Heart left ventricle (tissue), 16 donors: ENCODE results near the gene NTRK2. TPM values are rescaled to one million over a fixed set of nuclear protein-coding genes. Genes with fewer than 3 reads are reported as not detected.

Experiments used
- ATAC-seq, 4 donors: fragments of 200-7000 bp; cut with Tn5 transposase; one replicate each; pipeline ENCODE4 v1.9.1; 2020 to 2022; ENCODE audit warnings: moderate library complexity in 4 of 4, mild to moderate bottlenecking in 3 of 4, moderate number of reproducible peaks in 1 of 4
- DNase-seq, 5 donors: peaks; one replicate each; pipeline ENCODE4 v3.0.0-alpha.2; 2020
- H3K27ac ChIP-seq, 12 donors: fragments of 200-600 bp; sonication (generic) in 4 of 12; one replicate each; pipeline versions ENCODE4 v1.5.0 to v1.8.0; 2016 to 2022; ENCODE audit warnings: mild to moderate bottlenecking in 2 of 12
- H3K27me3 ChIP-seq, 9 donors: fragments of 200-600 bp; sonication (generic) in 2 of 9; one replicate each; pipeline versions ENCODE4 v1.5.1 to v1.8.0; 2016 to 2022; ENCODE audit warnings: mild to moderate bottlenecking in 3 of 9
- H3K36me3 ChIP-seq, 9 donors: fragments of 200-600 bp; sonication (generic) in 2 of 9; one replicate each; pipeline versions ENCODE4 v1.5.0 to v1.8.0; 2018 to 2022; ENCODE audit warnings: mild to moderate bottlenecking in 2 of 9
- H3K4me1 ChIP-seq, 12 donors: fragments of 200-600 bp; sonication (generic) in 4 of 12; one replicate each; pipeline versions ENCODE4 v1.5.0 to v1.8.0; 2016 to 2022; ENCODE audit warnings: mild to moderate bottlenecking in 3 of 12
- H3K4me3 ChIP-seq, 12 donors: fragments of 200-600 bp; sonication (generic) in 4 of 12; one replicate each; pipeline versions ENCODE4 v1.5.0 to v1.8.0; 2017 to 2022; ENCODE audit warnings: mild to moderate bottlenecking in 9 of 12, moderate library complexity in 4 of 12
- H3K9me3 ChIP-seq, 12 donors: fragments of 200-600 bp; sonication (generic) in 4 of 12; one replicate each; pipeline versions ENCODE4 v1.5.0 to v1.8.0; 2016 to 2022; ENCODE audit warnings: mild to moderate bottlenecking in 1 of 12
- POLR2A ChIP-seq, 2 donors: fragments of 450-650 bp; IDR thresholded peaks; one replicate each; pipeline ENCODE4 v1.6.1; 2017; ENCODE audit warnings: antibody characterized with exemption in 2 of 2, mild to moderate bottlenecking in 2 of 2, moderate library complexity in 2 of 2
- WGBS, 4 donors: extraction: QIAGEN DNeasy Blood & Tissue Kit in 2 of 4; methylation state at CpG; one replicate each; pipeline versions ENCODE4 v1.1.5 to v1.1.7; 2013 to 2018; 5-methylcytosine and 5-hydroxymethylcytosine counted together
- intact Hi-C, 10 donors: fragments of 100-400 bp; cut with DNase I; formaldehyde crosslinking; loops; one replicate each; pipeline versions ENCODE4 v1.11.1 to v1.14.2; 2022
- polyA plus RNA-seq, 2 donors: library from polyadenylated mRNA; stranded (reverse); fragments of 200-250 nt; gene quantifications; one replicate each; pipeline ENCODE4 v1.2.3, GENCODE V29; 2013
- total RNA-seq, 9 donors: library from RNA; depleted of rRNA in 2 of 9; stranded (reverse); fragments of >200 nt in 2 of 9; fragmentation: NEBNext Ultra II Directional in 3 of 9; extraction: Animal tissue kit (Norgen Biotek cat#: 25700) in 3 of 9; gene quantifications; one replicate each; pipeline versions ENCODE4 v1.1.0 to v1.2.4, GENCODE V29; 2016 to 2023
- TF ChIP-seq, protein P1 (sequence below), 12 donors: fragments of 200-600 bp; sonication (generic) in 4 of 12; IDR thresholded peaks; one replicate each; pipeline versions ENCODE4 v1.5.0 to v1.8.0; 2018 to 2022; ENCODE audit warnings: antibody characterized with exemption in 12 of 12, mild to moderate bottlenecking in 5 of 12
- donor health status: ischemic (EF 13 %, LVEDD 7.1; RV severe dilation, severe dysfunction).
- donor health status: healthy with polysubstance abuse.
- donor health status: DM: no; HTN: yes; CAD: no.
- donor health status: DM: no; HTN: no; CAD: no.
- donor health status: ischemic (EF 25% LVEDD 6.9; RV normal size, moderate dysfunction).
- donor health status: ischemic (EF 25% LVEDD 5.7; RV mildly dilated, moderate dysfunction).
- donor health status: healthy.
- donor health status: DM: yes; HTN: yes; CAD: no.
- donor health status: ischemic (EF 35%, LVEDD 5.7; RV mildly dilated, moderate dysfunction).
- donor health status: nonischemic (EF 11% LVEDD 7.7; RV severe dilation, severe dysfunction).
- donor health status: DM: yes; HTN: yes; CAD: no.
- donor health status: PGD.
- donor health status: ischemic (EF 29% LVEDD 5.4; RV normal size, mild dysfunction).
- donor health status: nonischemic (EF 23%, LVEDD 6.1; RV moderate dilation, normal function).

The NTRK2 gene
- total and polyA plus RNA-seq, 11 donors: 0.86 to 16.0 (median 2.4) TPM

DNA sequence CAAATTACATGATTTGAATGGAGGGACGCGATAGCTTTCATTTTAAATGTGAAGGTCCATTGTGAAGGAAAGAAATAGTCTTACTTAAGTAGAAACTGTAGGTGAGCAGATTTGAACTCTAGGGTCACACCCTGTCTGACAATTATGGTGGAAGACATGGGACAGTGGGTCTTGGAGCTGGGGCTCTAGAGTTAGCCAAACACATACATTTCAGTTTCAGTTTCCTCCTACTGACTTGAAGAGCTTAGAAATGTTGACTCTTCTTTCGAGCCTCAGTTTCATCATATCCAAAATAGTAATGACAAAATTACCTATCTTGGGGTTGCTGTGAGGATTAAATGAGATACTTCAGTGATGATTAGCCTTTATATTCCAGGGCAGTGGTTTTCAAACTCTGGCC is 314.2 kb downstream of the NTRK2 start:
- Histone ChIP-seq H3K9me3 (no peaks in the 10 kb centered on the region), H3K4me1 (no peaks in the 10 kb centered on the region), H3K27me3 (peaks cover 0 to 5% (median 0%) of the 10 kb centered on the region in 9 donors), H3K36me3 (no peaks in the 10 kb centered on the region), H3K27ac (no peak overlapping the region), H3K4me3 (no peak overlapping the region)
- TF ChIP-seq, protein P1, sequence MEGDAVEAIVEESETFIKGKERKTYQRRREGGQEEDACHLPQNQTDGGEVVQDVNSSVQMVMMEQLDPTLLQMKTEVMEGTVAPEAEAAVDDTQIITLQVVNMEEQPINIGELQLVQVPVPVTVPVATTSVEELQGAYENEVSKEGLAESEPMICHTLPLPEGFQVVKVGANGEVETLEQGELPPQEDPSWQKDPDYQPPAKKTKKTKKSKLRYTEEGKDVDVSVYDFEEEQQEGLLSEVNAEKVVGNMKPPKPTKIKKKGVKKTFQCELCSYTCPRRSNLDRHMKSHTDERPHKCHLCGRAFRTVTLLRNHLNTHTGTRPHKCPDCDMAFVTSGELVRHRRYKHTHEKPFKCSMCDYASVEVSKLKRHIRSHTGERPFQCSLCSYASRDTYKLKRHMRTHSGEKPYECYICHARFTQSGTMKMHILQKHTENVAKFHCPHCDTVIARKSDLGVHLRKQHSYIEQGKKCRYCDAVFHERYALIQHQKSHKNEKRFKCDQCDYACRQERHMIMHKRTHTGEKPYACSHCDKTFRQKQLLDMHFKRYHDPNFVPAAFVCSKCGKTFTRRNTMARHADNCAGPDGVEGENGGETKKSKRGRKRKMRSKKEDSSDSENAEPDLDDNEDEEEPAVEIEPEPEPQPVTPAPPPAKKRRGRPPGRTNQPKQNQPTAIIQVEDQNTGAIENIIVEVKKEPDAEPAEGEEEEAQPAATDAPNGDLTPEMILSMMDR (IDR thresholded peaks at IDR 0.05): no peak
- TF ChIP-seq POLR2A (IDR thresholded peaks at IDR 0.05): no peak
- 86 to 98% (median 95%) methylated on average over 3 of the region's 3 CpGs for WGBS, 4 donors
- DNase-seq: no peak
- no peak for ATAC-seq
- intact Hi-C loops: no loop called here

DNA sequence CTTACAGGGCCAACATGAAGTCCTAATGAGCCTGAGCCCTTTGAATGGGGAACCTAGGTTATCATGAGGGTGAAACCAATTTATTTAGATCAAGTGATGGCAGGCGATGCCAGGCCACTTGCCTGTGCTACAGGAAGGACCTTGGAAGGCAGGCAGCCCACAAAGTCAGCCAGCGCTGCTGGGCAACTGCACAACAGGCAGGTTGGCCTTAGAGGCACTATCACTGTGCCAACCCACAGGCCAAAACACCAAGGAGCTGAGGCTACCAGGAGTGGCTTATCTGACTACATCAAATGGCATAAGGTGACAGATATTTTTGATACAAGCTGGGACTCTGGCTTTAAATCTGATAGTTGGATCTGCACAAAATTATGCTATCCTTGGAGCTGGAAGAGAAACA is 319.1 kb downstream of the NTRK2 start:
- intact Hi-C loops: no loop called here
- DNase-seq (no peak), ATAC-seq (no peak)
- no peaks in the 10 kb centered on the region for H3K9me3 ChIP-seq
- no peaks in the 10 kb centered on the region for H3K36me3 ChIP-seq
- H3K27ac ChIP-seq: no peak overlapping the region
- H3K4me1 ChIP-seq: no peaks in the 10 kb centered on the region
- TF ChIP-seq, protein P1 (IDR thresholded peaks at IDR 0.05): no peak
- 87 to 94% (median 93%) methylated on average over 2 of the region's 2 CpGs for WGBS, 4 donors
- peaks cover 0 to 5% (median 0%) of the 10 kb centered on the region in 9 donors for H3K27me3 ChIP-seq
- H3K4me3 ChIP-seq: no peak overlapping the region

DNA sequence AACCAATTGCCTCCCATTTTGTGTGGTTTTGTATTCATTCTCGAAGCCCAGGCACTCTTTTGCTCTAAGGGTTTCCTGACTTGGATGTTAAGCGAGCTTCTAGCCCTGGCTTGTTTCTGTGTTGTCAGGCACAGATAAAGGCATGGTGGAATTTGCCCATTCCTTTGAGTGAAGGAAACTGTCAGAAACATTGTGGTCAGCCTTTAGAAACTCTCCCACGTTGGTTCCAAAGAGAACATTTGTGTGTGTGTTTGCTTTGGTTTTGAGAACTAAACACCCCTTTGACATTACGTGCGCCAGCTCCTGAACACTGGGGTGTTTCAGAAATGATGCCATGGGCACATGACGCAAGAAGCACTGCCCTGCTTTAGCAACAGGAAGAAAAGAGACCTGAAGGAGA is 320.9 kb downstream of the NTRK2 start:
- WGBS, 4 donors: 58 to 68% (median 64%) methylated on average over 6 of the region's 6 CpGs
- intact Hi-C loops: no loop called here

DNA sequence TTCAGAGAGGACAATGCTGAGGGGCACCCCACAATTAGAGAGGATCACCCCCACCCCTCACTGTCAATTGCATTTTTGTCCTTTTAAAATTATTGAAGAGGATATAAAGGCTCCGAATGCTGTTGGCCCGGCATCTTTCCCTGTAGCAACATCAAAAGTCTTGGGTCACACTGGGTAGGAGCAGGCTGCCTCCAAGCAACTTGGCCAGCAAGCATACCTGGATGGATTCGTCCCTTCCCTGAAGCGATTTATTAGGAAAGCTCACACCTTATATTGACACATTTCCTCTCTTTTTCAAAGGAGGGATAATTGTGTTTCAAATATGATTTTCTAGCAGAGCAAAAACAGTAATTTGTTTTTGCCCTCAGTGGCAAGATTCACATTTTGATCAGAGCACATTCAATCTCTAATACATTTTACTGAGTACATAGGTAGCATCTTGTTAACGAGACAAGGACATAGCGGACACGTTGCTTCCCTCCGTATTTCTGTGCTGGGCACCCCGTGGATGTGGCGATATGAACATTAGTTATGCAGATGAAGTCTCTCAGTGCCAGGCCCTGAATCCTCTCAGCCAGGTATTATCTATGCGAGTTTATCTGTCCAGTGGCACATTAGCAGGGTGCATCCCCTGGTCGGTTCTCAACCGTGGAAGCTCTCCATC is 321.5 kb downstream of the NTRK2 start:
- WGBS, 4 donors: 81 to 92% (median 89%) methylated on average over 13 of the region's 13 CpGs
- intact Hi-C loops: no loop called here
- ATAC-seq: no peak

More for the DNA sequence above, 320.9 kb downstream of the NTRK2 start:
- ATAC-seq: no peak
- Histone ChIP-seq H3K36me3 (no peaks in the 10 kb centered on the region), H3K9me3 (no peaks in the 10 kb centered on the region), H3K27ac (no peak overlapping the region), H3K4me1 (no peaks in the 10 kb centered on the region), H3K4me3 (no peak overlapping the region), H3K27me3 (peaks cover 0 to 5% (median 0%) of the 10 kb centered on the region in 9 donors)
- no peak for DNase-seq
- TF ChIP-seq, protein P1 (IDR thresholded peaks at IDR 0.05): no peak
- no peak for TF ChIP-seq POLR2A (IDR thresholded peaks at IDR 0.05)

More for the DNA sequence above, 321.5 kb downstream of the NTRK2 start:
- DNase-seq: no peak
- H3K27ac ChIP-seq: no peak overlapping the region
- TF ChIP-seq, protein P1 (IDR thresholded peaks at IDR 0.05): no peak
- TF ChIP-seq POLR2A (IDR thresholded peaks at IDR 0.05): no peak
- H3K36me3 ChIP-seq: no peaks in the 10 kb centered on the region
- peaks cover 0 to 5% (median 0%) of the 10 kb centered on the region in 9 donors for H3K27me3 ChIP-seq
- no peaks in the 10 kb centered on the region for H3K9me3 ChIP-seq
- no peaks in the 10 kb centered on the region for H3K4me1 ChIP-seq
- no peak overlapping the region for H3K4me3 ChIP-seq
